Tibial nerve (tissue), 3 donors: ENCODE data around the gene FRS2.

Source experiments
- CTCF ChIP-seq, 5 experiments: fragments of 200-600 bp in 3 of 5; fragments of 450-650 bp in 2 of 5; sonication (generic) in 3 of 5; IDR thresholded peaks; one replicate each; pipeline ENCODE4 v1.5.1; 2016 to 2019; ENCODE audit warnings: antibody characterized with exemption in 5 of 5, mild to moderate bottlenecking in 3 of 5, moderate library complexity in 2 of 5
- POLR2A ChIP-seq, 2 donors: fragments of 450-650 bp; IDR thresholded peaks; one replicate each; pipeline ENCODE4 v1.6.1; 2017; ENCODE audit warnings: antibody characterized with exemption in 2 of 2, mild to moderate bottlenecking in 2 of 2, moderate library complexity in 2 of 2

DNA sequence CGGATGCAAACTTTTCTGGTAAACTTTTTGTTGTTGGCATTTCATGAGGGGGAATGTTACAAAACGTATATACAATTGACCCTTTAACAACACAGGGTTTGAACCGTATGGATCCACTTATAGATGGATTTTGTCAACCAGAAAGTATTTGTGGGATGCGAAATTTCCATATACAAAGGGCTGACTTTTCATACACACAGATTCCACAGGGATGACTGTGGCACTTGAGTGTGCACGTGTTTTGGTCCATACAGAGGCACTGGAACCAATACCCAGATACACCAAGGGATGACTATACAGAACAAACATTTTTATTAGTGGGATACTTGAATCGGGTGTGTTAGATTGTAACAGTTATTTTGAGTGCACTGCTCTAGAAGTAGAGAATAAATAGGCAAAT is 85.3 kb downstream of the FRS2 start:
- no peak for TF ChIP-seq CTCF (IDR thresholded peaks at IDR 0.05)
- TF ChIP-seq POLR2A (IDR thresholded peaks at IDR 0.05) = no peak
